Loucy (cell line): ENCODE measurements around the gene ROM1.

ENCODE experiments used
- H2AFZ ChIP-seq: fragments of 200-600 bp; sonication (generic); 2 replicates; pipeline ENCODE4 v1.6.0; 2016; ENCODE audit warnings: antibody characterized with exemption, mild to moderate bottlenecking, low read length, moderate library complexity
- H3F3A ChIP-seq: fragments of 200-600 bp; 2 replicates; pipeline ENCODE4 v1.6.0; 2016; ENCODE audit warnings: antibody characterized with exemption, low read depth, mild to moderate bottlenecking
- H3K27me3 ChIP-seq: fragments of 200-600 bp; sonication (generic); 2 replicates; pipeline ENCODE4 v1.6.1; 2014; ENCODE audit warnings: low read length, mild to moderate bottlenecking; ENCODE audit not compliant: insufficient read depth, poor library complexity, severe bottlenecking
- H3K36me3 ChIP-seq: fragments of 200-600 bp; sonication (generic); 2 replicates; pipeline ENCODE4 v1.6.1; 2016; ENCODE audit warnings: low read length; ENCODE audit not compliant: insufficient read depth
- H3K4me1 ChIP-seq: fragments of 200-600 bp; sonication (generic); 2 replicates; pipeline ENCODE4 v1.5.1; 2014; ENCODE audit warnings: low read length, mild to moderate bottlenecking; ENCODE audit not compliant: insufficient read depth, poor library complexity, severe bottlenecking
- H3K4me2 ChIP-seq: fragments of 200-600 bp; sonication (generic); 2 replicates; pipeline ENCODE4 v1.6.0; 2014; ENCODE audit warnings: antibody characterized with exemption, low read length, low read depth, mild to moderate bottlenecking; ENCODE audit not compliant: poor library complexity, severe bottlenecking
- H3K4me3 ChIP-seq: fragments of 200-600 bp; sonication (generic); 2 replicates; pipeline ENCODE4 v1.5.1; 2014; ENCODE audit warnings: low read length, mild to moderate bottlenecking, mixed read lengths; ENCODE audit not compliant: poor library complexity, severe bottlenecking
- H3K79me2 ChIP-seq: fragments of 200-600 bp; sonication (generic); 2 replicates; pipeline ENCODE4 v1.6.1; 2014; ENCODE audit warnings: low read length; ENCODE audit not compliant: insufficient read depth
- H3K9ac ChIP-seq: fragments of 200-600 bp; sonication (generic); 2 replicates; pipeline ENCODE4 v1.6.0; 2014; ENCODE audit warnings: mild to moderate bottlenecking, low read depth, low read length, moderate library complexity; ENCODE audit not compliant: poor library complexity, severe bottlenecking
- H3K9me2 ChIP-seq: fragments of 200-600 bp; sonication (generic); replicated peaks from 2 replicates; pipeline ENCODE4 v1.6.1; 2016; ENCODE audit warnings: low read depth, low read length, mixed read lengths
- H3K9me3 ChIP-seq: fragments of 200-600 bp; sonication (generic); 2 replicates; pipeline ENCODE4 v1.6.1; 2014; ENCODE audit warnings: mild to moderate bottlenecking, antibody characterized with exemption, low read length, low read depth; ENCODE audit not compliant: insufficient read depth
- H4K20me1 ChIP-seq: fragments of 200-600 bp; sonication (generic); 2 replicates; pipeline ENCODE4 v1.6.0; 2014; ENCODE audit warnings: antibody characterized with exemption, low read length, mild to moderate bottlenecking; ENCODE audit not compliant: insufficient read depth, poor library complexity, severe bottlenecking
- EZH2phosphoT487 ChIP-seq: fragments of 200-600 bp; IDR thresholded peaks from 2 replicates; pipeline ENCODE4 v1.6.1; 2018; ENCODE audit warnings: antibody characterized with exemption, mild to moderate bottlenecking, moderate library complexity, borderline replicate concordance
- TF ChIP-seq, protein P1 (sequence below): fragments of 200-600 bp; sonication (generic); conservative IDR thresholded peaks from 2 replicates; pipeline ENCODE4 v1.5.1; 2014; ENCODE audit warnings: mild to moderate bottlenecking, antibody characterized with exemption, low read length

ROM1 gene

DNA sequence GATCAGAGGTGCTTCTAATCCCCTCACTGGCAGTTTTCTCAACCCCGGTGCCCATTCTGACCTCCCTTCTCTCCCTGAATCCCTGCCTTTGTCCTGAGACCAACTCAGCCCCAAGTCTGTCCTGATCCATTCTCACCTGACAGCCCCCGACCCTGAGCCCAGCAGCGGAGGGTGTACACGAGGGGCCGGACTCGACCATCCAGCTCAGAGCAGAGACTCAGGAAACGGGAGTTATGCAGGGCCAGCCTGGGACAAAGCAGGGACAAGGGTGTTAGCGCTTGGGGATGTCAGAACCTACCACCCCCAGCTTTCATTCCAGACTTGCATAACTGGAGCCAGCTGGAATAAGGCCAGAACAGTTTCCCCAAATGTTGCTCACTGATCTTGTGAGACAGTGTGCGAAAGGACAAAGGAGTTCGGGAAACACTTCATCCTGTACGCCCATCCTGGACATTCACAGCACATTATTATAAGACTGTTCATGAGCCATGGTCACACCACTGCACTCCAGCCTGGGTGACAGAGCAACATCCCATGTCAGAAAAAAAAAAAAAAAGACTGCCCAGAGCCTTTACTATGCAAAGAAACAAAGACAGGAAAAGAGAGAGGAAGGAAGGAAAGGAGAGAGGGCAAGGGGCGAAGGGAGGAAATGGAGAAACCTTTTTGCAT is 35.9 kb upstream of the ROM1 start:
- Histone ChIP-seq H3K9me2 (no peaks in the 10 kb centered on the region), H2AFZ (no peak overlapping the region), H3K9ac (no peak overlapping the region)

DNA sequence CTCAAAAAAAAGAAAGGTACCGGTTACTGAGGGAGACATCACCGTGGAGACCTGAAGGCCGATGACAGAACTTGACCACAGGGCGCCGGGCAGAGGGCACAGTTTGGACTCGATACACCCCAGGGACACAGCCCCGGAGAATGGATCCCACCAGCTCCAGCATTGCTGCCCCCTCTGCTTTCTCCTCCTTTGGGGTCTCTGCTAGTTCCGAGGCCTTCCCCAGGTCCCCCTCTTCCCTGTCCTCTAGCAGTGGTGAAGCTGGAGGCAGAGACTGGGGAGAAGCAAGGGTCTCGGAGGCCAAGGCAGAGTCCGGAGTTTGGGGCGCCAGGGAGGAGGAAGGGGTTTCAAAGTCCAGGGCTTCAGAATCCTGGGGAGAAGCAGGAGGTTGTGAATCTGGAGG is 34.5 kb upstream of the ROM1 start:
- Histone ChIP-seq H3K27me3 (peaks cover 2% of the 10 kb centered on the region), H2AFZ (no peak overlapping the region), H3K9me2 (no peaks in the 10 kb centered on the region), H3K9me3 (no peaks in the 10 kb centered on the region), H3F3A (no peaks in the 10 kb centered on the region), H3K4me2 (no peak overlapping the region), H3K4me1 (peaks cover 9% of the 10 kb centered on the region), H3K4me3 (no peak overlapping the region), H3K79me2 (peaks cover 27% of the 10 kb centered on the region), H3K9ac (no peak overlapping the region), H3K36me3 (peaks cover 36% of the 10 kb centered on the region; the same call in 1 of the 2 replicates), H4K20me1 (no peaks in the 10 kb centered on the region)
- no peak for TF ChIP-seq EZH2phosphoT487
- TF ChIP-seq, protein P1, sequence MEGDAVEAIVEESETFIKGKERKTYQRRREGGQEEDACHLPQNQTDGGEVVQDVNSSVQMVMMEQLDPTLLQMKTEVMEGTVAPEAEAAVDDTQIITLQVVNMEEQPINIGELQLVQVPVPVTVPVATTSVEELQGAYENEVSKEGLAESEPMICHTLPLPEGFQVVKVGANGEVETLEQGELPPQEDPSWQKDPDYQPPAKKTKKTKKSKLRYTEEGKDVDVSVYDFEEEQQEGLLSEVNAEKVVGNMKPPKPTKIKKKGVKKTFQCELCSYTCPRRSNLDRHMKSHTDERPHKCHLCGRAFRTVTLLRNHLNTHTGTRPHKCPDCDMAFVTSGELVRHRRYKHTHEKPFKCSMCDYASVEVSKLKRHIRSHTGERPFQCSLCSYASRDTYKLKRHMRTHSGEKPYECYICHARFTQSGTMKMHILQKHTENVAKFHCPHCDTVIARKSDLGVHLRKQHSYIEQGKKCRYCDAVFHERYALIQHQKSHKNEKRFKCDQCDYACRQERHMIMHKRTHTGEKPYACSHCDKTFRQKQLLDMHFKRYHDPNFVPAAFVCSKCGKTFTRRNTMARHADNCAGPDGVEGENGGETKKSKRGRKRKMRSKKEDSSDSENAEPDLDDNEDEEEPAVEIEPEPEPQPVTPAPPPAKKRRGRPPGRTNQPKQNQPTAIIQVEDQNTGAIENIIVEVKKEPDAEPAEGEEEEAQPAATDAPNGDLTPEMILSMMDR = no peak

More for the DNA sequence above, 35.9 kb upstream of the ROM1 start:
- Histone ChIP-seq H3K4me1 (peaks cover 15% of the 10 kb centered on the region), H3K36me3 (peaks cover 36% of the 10 kb centered on the region; the same call in 1 of the 2 replicates), H3K4me2 (no peak overlapping the region), H3K79me2 (peaks cover 30% of the 10 kb centered on the region), H3K9me3 (no peaks in the 10 kb centered on the region), H3K4me3 (no peak overlapping the region), H3F3A (no peaks in the 10 kb centered on the region), H4K20me1 (peaks cover 12% of the 10 kb centered on the region), H3K27me3 (peaks cover 7% of the 10 kb centered on the region)
- TF ChIP-seq, protein P1 = no peak
- no peak for TF ChIP-seq EZH2phosphoT487

DNA sequence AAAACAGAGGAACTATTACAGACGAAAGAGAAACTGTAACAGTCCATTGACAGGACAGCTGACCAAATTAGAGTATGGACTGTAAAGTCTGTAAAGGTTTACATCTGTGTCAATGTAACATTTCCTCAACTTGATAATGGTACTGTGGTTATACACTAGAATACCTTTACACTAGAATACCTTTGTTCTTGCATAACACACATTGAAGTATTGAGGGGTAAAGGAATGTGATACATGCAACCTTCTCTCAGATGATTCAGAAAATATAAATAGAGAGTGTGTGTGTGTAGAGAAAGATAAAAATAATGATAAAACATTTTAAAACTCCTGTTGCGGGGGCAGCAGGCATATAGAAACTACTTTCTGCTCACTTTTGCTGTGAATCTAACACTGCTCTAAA is 33.8 kb upstream of the ROM1 start:
- Histone ChIP-seq H3K27me3 (no peaks in the 10 kb centered on the region), H3K9ac (no peak overlapping the region), H3K9me2 (no peaks in the 10 kb centered on the region), H3K79me2 (peaks cover 33% of the 10 kb centered on the region; the same call in 1 of the 2 replicates), H3K4me2 (no peak overlapping the region), H2AFZ (no peak overlapping the region), H3K9me3 (no peaks in the 10 kb centered on the region), H3K4me1 (peaks cover 8% of the 10 kb centered on the region), H3F3A (no peaks in the 10 kb centered on the region), H3K36me3 (peaks cover 39% of the 10 kb centered on the region; the same call in 1 of the 2 replicates), H4K20me1 (peaks cover 4% of the 10 kb centered on the region), H3K4me3 (no peak overlapping the region)
- TF ChIP-seq EZH2phosphoT487 = no peak
- TF ChIP-seq, protein P1 = no peak
